HG02678 (cell line): ENCODE measurements around the gene FAM171A2.
"Not testable (repeated sequence)": the region's sequence is repeated elsewhere in the genome, so short reads cannot be mapped to it uniquely, and the experiment has no call there.

Experiments used
- ATAC-seq: cut with Tn5 transposase; IDR thresholded peaks from one replicate; pipeline ENCODE4 v1.9.1; 2021; ENCODE audit warnings: mild to moderate bottlenecking, moderate library complexity; ENCODE audit not compliant: unreplicated experiment

FAM171A2 gene

DNA sequence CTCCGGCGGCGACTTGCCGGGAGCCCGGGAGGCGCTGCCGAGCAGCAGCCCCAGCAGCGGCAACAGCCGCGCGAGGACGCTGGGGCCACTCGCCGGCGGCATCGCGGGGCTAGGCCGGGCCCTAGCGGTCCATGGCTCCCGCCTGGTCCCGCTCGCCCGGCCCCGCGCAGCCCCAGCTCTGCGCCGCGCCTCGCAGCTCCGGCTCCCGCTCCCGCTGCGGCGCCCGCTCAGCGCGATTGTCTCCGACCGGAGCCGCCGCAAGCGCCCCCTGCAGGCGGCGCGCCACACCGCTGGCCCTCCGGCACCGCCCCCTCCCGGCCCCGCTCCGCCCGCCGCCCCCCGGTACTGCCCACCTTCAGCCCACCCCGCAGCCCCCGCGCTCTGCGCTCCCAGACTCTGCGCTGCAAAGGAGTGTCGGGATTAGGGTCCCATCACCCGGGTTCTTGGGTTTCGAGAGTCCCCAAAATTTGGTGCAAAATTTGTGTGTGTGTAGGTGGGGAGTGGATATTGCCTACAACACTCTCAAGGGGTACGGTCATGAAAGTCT lies at the start of gene FAM171A2:
Gene FAM171A2 (minus strand): TSS at position 241 of the 547 bp plus-strand sequence. CDS start 139 bp downstream, at position 102.
- peak; percentile 66 for ATAC-seq

DNA sequence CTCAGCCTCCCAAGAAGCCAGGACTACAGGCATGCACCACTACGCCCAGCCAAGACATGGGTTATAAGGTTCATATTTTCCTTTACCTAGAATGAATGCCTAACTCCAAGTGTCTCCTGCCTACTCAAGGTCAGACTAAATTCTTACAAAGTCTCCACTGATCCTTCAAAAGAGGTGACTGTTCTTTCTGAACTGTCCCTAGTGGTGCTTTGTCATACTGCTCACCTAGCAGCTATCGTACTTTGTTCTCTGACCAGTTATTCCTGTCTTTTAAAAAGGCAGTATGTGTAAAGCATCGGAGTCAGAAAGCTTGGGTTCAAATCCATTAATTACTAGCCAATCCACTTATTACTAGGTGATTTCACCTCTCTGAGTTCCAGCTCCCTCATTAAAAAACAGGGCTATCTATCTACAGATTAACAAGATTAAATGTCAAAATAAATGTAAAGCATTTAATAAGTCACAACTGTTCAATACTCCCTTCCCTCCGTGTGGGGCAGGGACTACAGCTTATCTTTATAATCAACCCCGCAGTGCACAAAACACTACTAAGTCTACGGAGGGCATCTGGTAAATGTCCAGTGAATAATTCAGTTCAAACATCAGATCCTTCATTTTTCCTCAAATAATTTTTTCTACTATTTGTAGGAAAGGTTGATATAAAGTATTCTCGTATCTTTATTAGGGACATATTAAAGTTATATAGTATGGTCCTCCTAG lies 45.8 kb upstream of the FAM171A2 start:
- ATAC-seq, result no peak

DNA sequence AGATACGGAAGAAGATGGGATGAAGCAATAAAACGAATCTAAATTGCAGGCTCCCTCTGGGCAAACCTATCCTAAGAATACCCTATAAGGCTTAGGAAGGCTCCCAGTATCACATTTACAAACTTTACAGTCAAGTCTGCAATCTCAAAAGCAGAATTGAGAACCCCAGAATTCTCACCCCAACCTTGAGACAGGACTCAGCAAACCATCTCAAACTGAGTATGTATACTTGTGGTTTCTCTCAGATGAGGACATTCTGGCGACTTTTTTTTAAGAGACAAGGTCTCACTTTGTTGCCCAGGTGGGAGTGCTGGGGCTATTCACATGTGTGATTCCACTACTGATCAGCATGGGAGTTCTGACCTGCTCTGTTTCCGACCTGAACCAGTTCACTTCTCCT lies 45.1 kb upstream of the FAM171A2 start:
- no peak for ATAC-seq

DNA sequence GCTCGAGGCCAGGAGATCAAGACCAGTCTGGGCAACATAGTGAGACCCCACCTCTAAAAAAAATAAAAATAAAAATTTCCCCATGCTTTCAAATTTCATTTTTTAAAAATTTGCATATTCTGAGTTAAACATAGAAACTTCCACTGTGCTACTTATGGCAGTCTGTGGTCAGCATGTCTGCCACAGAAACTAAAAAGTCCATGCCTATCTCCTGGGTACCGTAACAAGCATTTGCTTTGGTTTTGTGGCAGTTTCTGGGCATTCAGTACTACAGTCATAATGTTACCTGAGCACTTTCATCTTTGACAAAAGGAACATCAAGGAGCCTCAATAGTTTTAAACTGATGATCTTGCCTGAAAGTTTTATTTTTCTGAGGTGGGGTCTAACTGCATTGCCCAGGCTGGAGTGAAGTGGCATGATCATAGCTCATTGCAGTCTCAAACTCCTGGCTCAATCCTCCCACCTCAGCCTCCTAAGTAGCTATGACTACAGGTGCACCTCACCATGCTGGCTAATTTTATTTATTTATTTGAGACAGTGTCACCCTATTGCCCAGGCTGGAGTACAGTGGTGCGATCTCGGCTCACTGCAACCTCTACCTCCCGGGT lies 39.0 kb upstream of the FAM171A2 start:
- ATAC-seq, result no peak

DNA sequence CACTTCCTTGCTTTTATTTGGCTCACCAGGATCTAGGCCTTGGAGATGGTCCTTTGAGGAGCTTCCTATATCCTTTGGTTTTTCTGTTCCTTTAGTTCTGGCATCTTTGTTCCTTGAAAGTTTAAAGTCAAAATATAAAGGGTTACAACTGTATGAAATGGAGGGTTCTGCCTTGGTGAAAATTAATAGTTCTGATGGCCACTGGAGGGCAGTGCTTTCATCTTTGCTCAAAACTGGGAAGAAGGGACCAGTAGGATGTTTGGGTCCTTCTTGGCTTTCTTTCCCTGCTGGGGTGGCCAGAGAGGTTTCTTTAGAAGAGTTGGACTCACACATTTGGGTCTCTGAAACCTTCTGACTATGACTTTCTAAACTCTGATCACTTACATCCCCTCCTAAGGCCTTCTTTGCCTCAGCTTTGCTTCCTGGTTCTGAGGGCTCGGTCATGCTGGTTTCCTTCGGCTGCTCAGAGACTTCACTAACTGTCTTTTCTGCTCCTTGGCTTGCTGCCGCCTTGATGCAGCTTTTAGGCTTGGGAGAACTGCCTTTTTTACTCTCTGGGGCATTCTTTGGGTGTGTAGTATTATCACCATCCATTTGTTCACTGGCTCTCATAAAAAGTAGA lies 36.7 kb upstream of the FAM171A2 start:
- ATAC-seq, result no peak

DNA sequence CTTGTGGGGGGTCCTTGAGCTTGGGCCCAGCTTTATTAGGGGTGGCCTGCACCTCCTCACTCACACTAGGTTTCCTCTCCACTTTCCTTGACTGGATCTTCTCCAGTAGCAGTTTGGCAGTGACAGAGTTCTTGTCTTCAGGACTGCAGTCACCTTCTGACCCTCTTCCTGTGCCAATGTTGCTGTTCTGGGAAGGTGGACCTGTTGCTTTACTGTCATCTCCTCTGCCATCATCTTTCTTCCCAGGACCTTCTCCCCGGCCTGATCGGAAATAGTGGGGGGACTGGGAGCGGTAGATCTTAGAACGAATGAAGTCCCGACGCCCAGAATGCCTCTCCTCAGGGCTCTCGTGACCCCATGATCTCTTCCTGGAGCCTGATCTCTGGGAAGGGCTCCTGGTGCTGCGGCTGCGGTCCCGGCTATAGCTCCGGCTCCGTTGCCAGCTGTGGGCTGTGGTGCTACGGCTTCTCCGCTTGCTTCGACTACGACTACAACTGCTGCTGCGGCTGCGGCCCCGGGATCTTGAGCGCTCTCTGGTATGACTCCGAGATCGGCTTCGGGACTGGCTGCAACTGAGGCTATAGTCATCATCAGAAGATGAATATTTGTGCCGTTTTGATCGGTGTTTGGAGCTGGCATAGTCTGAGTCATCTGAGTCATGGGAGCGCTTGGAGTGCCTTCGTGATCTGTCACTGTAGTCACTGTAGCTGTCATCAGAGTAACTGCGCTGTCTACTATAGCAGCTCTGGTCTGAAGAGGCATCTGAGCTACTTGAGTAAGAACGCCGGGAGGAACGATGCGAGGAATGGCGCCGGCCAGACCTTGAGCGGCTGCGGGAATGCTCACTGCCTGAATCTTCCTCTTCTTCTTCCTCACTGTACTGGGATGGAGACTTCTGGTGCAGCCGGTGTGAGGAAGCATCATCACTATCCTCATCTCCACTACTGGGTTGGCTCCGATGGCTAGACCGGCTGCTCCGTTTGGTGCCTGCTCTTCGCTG lies 35.3 kb upstream of the FAM171A2 start:
- ATAC-seq, result no peak

DNA sequence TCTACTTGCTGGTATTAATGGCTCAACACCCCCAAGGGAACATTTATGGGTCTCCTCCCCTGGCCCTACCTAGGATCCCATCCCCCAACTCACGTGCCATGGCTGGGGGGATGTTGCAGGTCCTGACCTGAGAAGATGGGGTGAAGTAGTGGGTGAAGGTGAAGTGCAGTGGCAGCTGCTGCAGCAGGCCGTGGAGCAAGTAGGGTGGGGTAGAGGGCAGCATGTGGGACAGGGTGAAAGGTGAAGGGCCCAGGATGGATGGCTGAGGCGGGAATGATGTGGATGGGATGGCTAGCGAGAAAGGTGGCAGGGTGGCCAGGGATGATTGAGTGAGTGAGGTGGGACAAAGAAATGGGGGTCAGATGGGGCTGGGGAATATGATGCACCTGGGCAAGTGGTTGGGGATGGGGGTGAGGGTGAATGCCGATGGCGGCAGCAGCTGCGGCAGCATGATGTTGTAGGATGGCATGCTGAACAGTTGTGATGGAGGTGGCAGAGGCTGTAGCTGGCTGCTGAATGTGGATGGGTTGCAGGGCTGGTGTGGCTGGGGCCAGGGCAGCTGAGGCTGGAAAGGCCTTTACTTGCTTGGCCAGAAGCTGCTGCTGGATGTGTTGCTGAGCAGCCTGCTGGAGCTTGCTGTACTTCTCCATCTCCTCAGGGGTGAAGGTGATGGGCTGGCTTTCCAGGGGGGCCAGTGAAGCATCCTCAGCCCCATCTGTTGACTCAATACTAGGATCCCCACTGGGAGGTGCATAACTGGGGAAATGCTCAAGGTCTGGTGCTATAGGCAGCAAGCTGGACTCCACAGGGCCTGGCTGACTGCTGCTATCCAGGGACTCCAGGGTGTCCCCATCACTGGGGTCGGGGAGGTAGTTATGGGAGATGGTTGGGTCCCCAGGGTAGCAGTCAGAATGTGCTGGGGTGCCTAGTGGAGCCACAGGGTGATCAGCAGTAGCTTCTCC lies 34.1 kb upstream of the FAM171A2 start:
- no peak for ATAC-seq

DNA sequence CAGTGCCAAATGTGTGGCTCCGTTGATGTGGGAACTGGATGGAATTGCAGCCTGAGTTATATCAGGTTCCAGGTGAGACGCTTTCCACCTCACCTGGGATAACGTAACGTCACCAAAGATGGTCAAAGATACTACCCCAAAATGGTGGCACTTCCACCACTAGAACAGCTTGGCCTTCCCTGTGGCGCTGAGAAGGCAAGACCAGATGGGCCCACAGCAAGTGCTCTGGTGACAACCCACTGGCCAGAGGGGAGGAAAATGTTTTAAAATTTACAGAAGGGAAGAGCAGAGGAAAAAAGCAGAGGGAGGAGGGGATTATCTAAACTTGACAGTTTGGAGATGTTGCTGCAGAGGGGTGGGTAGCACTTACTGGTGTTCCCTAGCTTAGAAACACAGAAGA lies 33.3 kb upstream of the FAM171A2 start:
- ATAC-seq, result no peak

DNA sequence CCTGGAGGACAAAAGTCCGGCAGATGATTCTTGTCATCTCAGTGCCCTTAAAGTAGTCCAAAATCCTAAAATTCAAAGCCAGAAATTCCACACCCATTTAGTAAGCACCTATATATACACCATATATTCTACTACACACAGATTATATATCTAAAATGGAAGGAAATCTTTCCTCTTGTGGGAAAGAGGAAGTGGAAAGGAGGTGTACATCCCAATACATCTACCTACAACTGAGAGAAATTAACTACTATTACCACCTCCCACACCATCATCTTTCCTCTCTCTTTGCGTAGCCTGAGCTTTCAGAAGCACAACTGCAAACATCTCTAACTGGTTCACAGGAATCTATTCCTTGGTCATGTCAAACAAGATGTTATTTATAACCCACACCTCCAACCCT lies 31.2 kb upstream of the FAM171A2 start:
- ATAC-seq, result no peak

DNA sequence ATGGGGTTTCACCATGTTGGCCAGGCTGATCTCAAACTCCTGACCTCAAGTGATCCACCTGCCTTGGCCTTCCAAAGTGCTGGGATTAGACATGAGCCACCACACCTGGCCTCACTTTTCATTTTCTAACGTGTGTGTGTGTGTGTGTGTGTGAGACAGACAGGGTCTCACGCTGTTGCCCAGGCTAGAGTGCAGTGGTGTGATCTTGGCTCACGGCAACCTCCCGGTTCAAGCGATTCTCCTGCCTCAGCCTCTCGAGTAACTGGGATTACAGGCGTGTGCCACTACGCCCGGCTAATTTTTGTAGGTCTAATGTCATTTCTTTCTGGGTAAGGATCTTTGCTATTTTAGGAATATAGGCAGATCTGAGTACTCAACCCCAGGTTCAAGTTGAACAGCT lies 30.5 kb upstream of the FAM171A2 start:
- ATAC-seq, result not testable (repeated sequence)

DNA sequence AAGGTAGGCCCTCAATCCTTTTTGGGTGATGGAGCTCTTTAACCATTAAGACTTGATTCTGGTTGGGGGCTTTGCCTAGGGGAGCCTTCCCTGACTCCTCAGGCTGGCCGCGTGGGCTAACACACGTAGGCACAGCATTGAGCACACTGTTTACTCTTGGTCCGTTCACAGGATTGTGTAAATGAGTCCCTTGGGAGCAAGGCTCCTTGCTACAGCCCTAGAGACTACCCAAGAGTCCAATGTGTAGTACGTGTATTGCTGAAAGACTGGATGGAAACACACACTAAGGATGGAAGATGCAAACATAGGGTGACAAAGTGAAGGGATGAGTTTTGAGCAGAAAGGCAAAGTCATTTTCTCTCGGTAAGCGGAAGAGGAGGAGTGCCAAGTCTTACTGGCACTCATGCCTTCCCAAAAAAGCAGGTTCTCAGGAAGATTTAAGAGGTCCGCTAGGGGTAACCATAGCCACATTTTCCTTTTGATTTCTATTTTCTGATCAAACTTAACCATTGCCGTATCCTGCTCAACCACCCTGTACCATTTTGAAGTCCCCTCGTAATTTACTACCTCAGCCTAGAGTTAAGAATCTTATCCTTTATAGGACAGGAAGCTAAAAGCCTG lies 26.7 kb upstream of the FAM171A2 start:
- ATAC-seq, result no peak

DNA sequence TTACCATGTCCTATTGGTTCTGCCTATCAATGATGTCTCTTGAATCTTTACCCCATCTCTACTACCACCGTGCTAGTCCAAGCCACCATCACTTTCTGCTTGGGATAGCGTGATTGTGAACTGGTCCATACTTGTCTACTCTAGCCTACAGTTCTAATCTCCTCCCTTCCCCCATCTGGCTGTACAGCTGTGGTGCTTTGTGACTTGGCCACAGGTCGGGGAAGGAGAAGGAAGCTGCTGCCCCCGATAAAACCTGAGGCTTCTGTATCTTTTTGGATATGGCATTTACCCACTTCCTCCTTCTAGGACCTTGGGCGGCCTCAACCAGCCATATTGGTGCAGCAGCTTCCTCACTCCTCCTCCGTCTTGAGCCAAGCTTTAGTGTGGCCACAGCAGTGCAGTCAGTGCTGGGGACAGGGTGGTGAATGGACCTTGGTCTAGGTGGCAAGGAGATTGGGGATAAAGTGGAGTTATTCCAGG lies 26.1 kb upstream of the FAM171A2 start:
- no peak for ATAC-seq

DNA sequence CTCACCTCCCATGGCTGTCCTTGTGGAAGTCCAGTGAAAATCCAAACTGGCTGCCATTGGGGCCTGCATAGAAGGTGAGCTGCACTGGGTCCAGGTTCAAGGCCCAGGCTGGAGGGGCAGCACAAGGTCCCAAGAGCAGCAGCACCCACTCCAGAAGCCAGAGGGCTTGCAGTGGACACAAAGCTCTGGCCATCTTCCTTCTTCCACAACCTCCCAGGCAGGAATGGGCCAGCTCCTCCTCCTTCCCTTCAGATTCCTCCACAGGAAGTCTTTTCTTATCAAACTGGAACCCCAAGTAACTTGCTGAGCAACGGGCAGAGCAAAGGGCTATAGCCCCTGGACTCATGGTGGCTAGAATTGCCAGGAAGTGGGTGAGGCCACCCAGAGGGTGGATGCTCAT lies 25.6 kb upstream of the FAM171A2 start, which contains the start of gene ITGA2B:
Gene ITGA2B (minus strand): TSS at position 369 of the 400 bp plus-strand sequence. CDS start 176 bp downstream, at position 193.
- ATAC-seq, result no peak

DNA sequence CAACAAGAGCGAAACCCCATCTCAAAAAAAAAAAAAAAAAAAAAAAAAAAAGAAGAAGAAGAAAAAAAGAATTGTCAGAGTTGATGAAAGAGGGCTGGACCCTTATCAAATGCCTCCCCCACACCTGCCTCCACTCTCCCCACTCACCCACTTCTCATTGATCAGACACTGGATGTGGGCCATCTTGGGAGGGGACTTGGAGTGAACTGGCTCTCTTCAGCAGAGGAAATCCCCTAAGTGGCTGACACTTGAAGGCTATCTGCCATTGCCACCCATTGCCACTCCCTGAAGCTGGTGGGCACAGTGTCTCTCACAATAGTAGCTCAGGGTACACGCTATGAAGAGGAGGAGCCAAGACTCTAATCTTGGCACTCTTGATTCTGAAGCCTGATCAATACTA lies 24.2 kb upstream of the FAM171A2 start:
- ATAC-seq, result no peak

DNA sequence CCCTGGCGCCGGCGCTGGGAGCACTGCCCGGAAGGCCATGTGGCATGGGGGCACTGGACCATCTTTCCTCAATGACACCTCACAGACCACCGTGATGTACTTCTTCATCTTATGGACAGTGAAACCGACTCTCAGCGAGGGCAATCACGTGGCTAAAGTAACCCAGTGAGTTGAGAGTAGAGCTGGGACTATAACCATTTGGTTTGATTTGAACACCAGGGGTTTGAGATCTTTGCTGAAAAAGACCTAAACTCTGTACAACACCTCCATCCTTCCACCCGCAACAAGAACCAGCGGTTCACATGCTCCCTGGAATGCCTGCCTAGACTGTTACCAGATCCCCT lies 22.5 kb upstream of the FAM171A2 start:
- no peak for ATAC-seq

DNA sequence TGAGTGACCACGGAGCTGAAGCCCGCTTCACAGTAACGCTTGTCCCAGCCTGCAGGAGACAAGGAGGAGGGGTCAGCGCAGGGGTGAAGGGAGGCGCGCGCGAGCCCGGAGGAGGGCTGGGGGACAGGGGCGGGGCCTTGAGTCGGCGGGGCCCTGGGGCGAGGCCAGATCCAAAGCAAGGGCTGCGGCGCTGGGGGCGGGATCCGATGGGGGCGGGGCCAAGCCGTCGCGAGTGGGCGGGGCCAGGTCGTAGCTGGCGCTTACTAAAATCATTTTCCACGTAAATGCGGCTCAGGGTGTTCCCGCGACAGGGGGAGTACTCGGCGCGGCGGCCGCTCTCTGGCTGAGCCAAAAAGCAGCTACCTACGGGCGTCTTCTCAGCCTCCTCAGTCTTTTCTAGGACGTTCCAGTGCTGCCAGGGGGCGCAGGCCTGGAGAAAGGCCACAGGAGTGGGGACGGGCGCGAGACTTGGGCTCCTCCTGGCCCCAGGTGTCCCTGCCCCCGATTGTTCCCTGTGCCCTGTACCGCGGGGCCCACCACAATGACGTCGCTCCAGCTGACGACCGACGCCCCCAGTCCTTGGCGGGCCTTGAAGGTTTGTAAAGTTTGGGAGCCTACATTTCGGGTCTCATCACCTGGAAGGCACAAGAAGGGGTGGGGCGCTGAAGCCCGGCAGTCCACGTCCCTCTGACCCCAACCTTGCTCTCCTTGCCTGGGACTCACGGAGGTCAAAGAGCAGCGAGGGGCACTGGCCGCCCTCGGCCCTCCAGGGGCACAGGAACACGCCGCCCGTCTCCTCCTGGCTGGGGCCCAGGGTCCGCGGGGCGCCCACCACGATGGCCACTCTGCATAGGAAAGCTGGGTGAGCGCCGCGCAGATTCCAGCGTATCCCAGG lies 21.9 kb upstream of the FAM171A2 start:
- no peak for ATAC-seq

DNA sequence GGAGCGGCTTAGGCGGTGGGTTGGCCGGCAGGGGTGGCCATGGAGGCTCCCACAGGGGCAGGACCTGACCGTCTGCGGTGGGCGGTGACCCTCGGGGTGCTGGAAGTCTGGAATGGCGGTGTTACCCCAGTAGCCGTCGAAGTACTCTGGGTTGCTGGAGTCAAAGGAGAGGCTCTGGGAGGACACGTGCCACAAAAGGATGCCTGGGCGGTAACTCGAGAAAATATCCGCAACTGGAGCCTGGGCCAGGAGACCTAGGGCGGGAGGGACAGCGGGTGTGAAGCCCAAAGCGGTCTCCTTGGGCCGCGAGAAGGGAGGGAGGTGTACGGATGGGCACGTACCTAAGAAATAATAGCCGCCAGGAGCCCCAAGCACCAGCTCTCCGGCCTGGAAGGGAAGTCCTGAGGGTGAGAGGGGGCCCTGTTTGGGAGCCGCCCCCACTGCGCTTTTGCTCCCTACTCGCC lies 21.2 kb upstream of the FAM171A2 start:
- no peak for ATAC-seq

DNA sequence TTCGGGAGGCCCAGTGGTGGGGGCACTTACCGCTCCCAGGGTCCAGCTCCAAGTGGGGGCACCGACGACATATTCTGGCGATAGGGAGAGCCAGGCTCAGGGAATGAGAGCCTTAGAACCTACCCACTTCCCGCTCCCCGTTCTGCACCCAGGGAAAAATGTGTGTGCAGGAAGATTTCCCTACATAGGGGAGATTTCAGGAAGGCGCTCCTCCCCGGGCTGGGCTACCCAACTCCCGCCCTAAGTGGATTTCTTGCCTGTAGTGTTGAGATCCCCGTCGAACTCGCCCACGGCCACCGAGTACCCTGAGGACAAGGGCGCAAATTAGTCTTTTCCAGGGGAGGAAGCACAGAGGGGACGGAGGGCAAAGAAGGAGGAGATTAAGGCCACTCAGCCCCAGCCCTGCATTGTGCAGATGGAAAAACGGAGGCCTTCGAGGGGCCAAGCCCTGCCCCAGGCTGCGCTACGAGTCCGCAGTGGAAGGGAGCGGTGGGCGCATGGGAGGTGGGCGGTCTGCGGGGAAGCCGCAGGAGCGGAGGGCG lies 20.7 kb upstream of the FAM171A2 start:
- ATAC-seq, result no peak
